Hepatocyte (in vitro differentiated cells): ENCODE data around the gene TCF12. TPM values are rescaled to one million over a fixed set of nuclear protein-coding genes. Genes with fewer than 3 reads are reported as not detected.
A peak's percentile ranks its signal among the peaks of the same experiment; 100 is the strongest.

Source experiments
- DNase-seq: peaks from one replicate; pipeline ENCODE4 v3.0.0-alpha.2; 2016; ENCODE audit warnings: low spot score
- H2AFZ ChIP-seq: fragments of 200-600 bp; sonication (generic); 2 replicates; pipeline ENCODE4 v1.6.0; 2016; ENCODE audit warnings: antibody characterized with exemption, mild to moderate bottlenecking
- H3K27ac ChIP-seq: fragments of 200-600 bp; sonication (generic); 2 replicates; pipeline ENCODE4 v1.5.1; 2016; ENCODE audit warnings: mild to moderate bottlenecking
- H3K27me3 ChIP-seq: fragments of 200-600 bp; sonication (generic); 2 replicates; pipeline ENCODE4 v1.6.1; 2016
- H3K36me3 ChIP-seq: fragments of 200-600 bp; sonication (generic); replicated peaks from 2 replicates; pipeline ENCODE4 v1.5.1; 2016; ENCODE audit warnings: low read depth; ENCODE audit not compliant: insufficient read depth
- H3K4me1 ChIP-seq: fragments of 200-600 bp; sonication (generic); 2 replicates; pipeline ENCODE4 v1.5.1; 2016; ENCODE audit warnings: mild to moderate bottlenecking, moderate library complexity; ENCODE audit not compliant: insufficient read depth
- H3K4me2 ChIP-seq: fragments of 200-600 bp; sonication (generic); 2 replicates; pipeline ENCODE4 v1.6.0; 2016
- H3K4me3 ChIP-seq: fragments of 200-600 bp; sonication (generic); 2 replicates; pipeline ENCODE4 v1.5.1; 2016; ENCODE audit warnings: mild to moderate bottlenecking
- H3K79me2 ChIP-seq: fragments of 200-600 bp; sonication (generic); 2 replicates; pipeline ENCODE4 v1.6.0; 2017; ENCODE audit warnings: mild to moderate bottlenecking
- H3K9me2 ChIP-seq: fragments of 200-600 bp; sonication (generic); replicated peaks from 2 replicates; pipeline ENCODE4 v1.6.0; 2017; ENCODE audit warnings: mild to moderate bottlenecking; ENCODE audit not compliant: insufficient read depth
- H3K9me3 ChIP-seq: fragments of 200-600 bp; sonication (generic); 2 replicates; pipeline ENCODE4 v1.5.1; 2016; ENCODE audit warnings: low read depth, mild to moderate bottlenecking
- H4K20me1 ChIP-seq: fragments of 200-600 bp; sonication (generic); 2 replicates; pipeline ENCODE4 v1.6.0; 2016; ENCODE audit warnings: mild to moderate bottlenecking; ENCODE audit not compliant: insufficient read depth, poor library complexity, severe bottlenecking
- CTCF ChIP-seq: fragments of 200-600 bp; sonication (generic); IDR thresholded peaks from 2 replicates; pipeline ENCODE4 v1.5.1; 2016; ENCODE audit warnings: antibody characterized with exemption, mild to moderate bottlenecking; ENCODE audit not compliant: poor library complexity
- EZH2 ChIP-seq: fragments of 200-600 bp; sonication (generic); IDR thresholded peaks from 2 replicates; pipeline ENCODE4 v1.6.1; 2016; ENCODE audit warnings: antibody characterized with exemption, mild to moderate bottlenecking, borderline replicate concordance
- EZH2phosphoT487 ChIP-seq: fragments of 200-600 bp; sonication (generic); IDR thresholded peaks from one replicate; pipeline ENCODE4 v1.6.1; 2018; ENCODE audit warnings: antibody characterized with exemption, mild to moderate bottlenecking, low read depth, moderate library complexity; ENCODE audit not compliant: unreplicated experiment, severe bottlenecking
- WGBS: methylation state at CpG from one replicate; pipeline ENCODE4 v1.1.6; 2016; ENCODE audit warnings: low lambda C conversion rate; ENCODE audit errors: missing lambda C conversion rate; 5-methylcytosine and 5-hydroxymethylcytosine counted together
- polyA plus RNA-seq: library from polyadenylated mRNA; unstranded; fragments of >200 nt; fragmentation: Nextera tagmentation; extraction: Ambion mirVana; gene quantifications from 2 replicates; pipeline ENCODE4 v1.2.1, GENCODE V29; 2016
- total RNA-seq: library from RNA; depleted of rRNA; stranded (reverse); fragments of >200 nt; gene quantifications from 2 replicates; pipeline ENCODE4 v1.2.3, GENCODE V29; 2014

Gene TCF12
- total and polyA plus RNA-seq, 2 experiments from 2014 or later: 42.0 to 93.2 TPM

GRCh38 chr15:56915888-56916287, 2.6 kb upstream of the TCF12 start:
- H3K9me2 ChIP-seq: no peaks in the 10 kb centered on the region
- no peak for DNase-seq
- peaks cover 15% of the 10 kb centered on the region for H3K4me1 ChIP-seq
- no peak overlapping the region for H3K4me2 ChIP-seq
- no peaks in the 10 kb centered on the region for H4K20me1 ChIP-seq
- TF ChIP-seq CTCF (no peak), EZH2 (no peak), EZH2phosphoT487 (no peak)
- no peaks in the 10 kb centered on the region for H3K9me3 ChIP-seq
- H3K27ac ChIP-seq: no peak overlapping the region
- H3K27me3 ChIP-seq: no peaks in the 10 kb centered on the region
- no peak overlapping the region for H2AFZ ChIP-seq
- WGBS: 95% methylated on average over 4 of the region's 4 CpGs
- no peak overlapping the region for H3K4me3 ChIP-seq
- H3K36me3 ChIP-seq: no peaks in the 10 kb centered on the region
- peaks cover 40% of the 10 kb centered on the region for H3K79me2 ChIP-seq

- Histone ChIP-seq H3K79me2 (peaks cover 50% of the 10 kb centered on the region), H3K9me2 (no peaks in the 10 kb centered on the region), H3K9me3 (no peaks in the 10 kb centered on the region), H3K4me3 (no peak overlapping the region), H3K4me1 (peaks cover 24% of the 10 kb centered on the region), H2AFZ (peak overlapping the region; percentile 68), H3K27ac (peak overlapping the region; percentile 99), H3K27me3 (no peaks in the 10 kb centered on the region), H3K36me3 (no peaks in the 10 kb centered on the region), H3K4me2 (peak overlapping the region; percentile 77), H4K20me1 (no peaks in the 10 kb centered on the region)
- 94% methylated on average over 8 of the region's 8 CpGs for WGBS
- TF ChIP-seq EZH2 (no peak), CTCF (no peak), EZH2phosphoT487 (no peak)
- DNase-seq: peak; percentile 13
These were observed 1.5 kb upstream of the TCF12 start for GRCh38 chr15:56916825-56917477.

- Histone ChIP-seq H3K27me3 (no peaks in the 10 kb centered on the region), H3K27ac (peak overlapping the region; percentile 99), H3K9me3 (no peaks in the 10 kb centered on the region), H3K4me2 (peak overlapping the region; percentile 77), H3K4me3 (peak overlapping the region; percentile 39), H3K79me2 (peaks cover 57% of the 10 kb centered on the region), H4K20me1 (peaks cover 5% of the 10 kb centered on the region), H3K9me2 (no peaks in the 10 kb centered on the region), H3K36me3 (no peaks in the 10 kb centered on the region), H2AFZ (peak overlapping the region; percentile 68), H3K4me1 (peaks cover 31% of the 10 kb centered on the region)
- DNase-seq: no peak
- 30% methylated on average over 9 of the region's 9 CpGs for WGBS
- TF ChIP-seq CTCF (no peak), EZH2 (no peak)
These were observed 795 bp upstream of the TCF12 start for GRCh38 chr15:56917652-56918045.
